NCI-H1105 (cell line): ENCODE results near the gene ARAP1.

ENCODE experiments used
- DNase-seq: peaks from one replicate; lab custom pipeline; 2025; lab: John Stamatoyannopoulos, UW

The ARAP1 gene

DNA sequence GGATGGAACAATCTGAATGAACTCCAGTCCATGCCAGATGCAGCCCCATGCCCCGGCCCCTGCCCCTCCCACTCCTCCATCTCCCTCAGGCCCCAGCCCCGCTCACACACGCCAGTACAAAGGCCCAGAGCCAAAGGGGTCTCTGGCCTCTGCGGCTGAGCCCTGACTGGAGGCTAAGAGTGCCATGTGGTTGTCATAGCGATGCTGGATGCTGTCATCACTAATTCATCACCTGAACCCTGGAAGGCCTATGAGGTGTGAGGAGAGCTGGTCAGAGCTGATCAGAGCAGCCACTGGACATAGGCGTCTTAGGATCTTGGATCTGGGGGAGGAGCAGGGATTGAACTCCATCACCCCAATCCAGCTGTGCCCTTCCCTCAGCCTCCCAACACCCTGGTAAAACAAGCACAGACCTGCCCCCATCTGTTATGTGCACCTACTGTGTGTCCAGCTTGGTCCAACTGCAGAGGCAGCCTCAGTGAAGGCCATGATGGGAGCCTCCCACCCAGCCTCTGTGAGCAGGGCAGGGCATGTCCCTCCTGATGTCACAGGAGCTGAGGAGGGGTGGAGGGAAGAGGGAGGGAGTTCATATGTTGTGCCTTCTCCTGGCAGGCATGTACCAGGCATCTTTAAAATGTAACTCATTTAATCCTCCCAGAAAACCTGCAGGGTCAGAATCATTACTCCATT lies 94.7 kb downstream of the ARAP1 start:
- DNase-seq = no peak

DNA sequence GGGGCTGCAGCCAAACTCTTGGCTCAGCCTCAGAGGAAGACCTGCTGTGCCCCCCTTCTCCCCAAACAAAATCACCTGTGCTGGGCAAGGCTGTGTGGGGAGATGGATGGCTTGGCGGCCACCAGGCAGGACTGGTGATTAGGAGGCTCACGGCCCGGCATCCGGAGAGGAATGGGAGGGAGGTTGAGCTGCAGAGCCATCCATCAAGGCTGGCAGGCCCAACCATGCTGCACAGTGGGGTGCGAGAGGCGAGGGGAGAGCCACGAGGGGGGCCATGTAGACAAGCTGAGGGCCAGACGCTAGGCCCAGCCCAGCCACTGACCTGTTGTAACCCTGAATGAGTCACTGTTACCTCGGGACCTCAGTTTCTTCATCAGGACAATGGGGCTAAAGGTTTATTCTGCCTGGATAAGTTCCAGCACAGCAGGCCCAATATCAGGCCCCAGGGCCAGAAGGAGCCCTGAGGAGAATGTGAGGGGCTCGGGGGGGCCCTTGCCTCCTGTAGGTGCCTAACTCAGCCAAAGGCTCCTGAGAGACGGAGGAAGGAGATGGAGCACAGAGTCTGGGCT lies 96.2 kb downstream of the ARAP1 start:
- DNase-seq = no peak

DNA sequence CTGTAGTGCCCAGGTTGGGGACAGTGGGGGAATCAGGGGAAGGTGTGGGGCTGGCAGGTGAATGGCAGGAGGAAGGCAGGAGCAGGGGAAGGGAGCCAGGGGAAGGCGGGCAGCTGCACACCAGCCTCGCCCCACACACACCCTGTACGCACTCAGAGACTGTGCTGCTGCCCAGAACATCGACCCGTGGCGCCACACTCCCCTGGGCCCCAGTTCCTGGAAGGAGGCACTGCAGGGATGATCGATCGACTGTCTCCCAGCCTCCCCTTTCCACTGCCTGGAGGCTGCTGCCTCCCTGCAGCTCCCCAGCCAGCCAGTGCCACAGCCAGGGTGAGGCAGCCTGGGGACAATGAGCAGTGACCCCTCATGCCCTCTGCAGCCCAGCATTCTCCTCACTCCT lies 97.2 kb downstream of the ARAP1 start:
- DNase-seq = no peak

DNA sequence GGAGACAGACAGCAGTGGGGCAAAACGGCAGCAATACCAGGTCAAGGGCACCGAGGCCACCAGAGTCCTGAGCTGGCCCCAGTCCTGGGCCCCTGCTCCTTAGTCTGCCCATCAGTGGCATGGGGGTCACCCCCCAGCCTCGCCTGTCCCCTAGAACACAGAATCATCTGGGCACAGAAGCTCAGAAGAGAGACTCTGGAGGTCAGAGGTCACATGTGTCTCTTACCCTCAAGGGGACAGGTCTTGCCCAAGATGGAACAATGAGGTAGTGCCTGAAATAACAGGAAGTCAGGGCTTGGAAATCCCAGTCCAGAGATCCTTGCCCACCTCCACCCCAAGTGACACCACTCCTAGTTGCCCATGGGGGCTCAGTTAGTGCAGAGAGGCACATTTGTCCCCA lies 98.6 kb downstream of the ARAP1 start:
- no peak for DNase-seq

DNA sequence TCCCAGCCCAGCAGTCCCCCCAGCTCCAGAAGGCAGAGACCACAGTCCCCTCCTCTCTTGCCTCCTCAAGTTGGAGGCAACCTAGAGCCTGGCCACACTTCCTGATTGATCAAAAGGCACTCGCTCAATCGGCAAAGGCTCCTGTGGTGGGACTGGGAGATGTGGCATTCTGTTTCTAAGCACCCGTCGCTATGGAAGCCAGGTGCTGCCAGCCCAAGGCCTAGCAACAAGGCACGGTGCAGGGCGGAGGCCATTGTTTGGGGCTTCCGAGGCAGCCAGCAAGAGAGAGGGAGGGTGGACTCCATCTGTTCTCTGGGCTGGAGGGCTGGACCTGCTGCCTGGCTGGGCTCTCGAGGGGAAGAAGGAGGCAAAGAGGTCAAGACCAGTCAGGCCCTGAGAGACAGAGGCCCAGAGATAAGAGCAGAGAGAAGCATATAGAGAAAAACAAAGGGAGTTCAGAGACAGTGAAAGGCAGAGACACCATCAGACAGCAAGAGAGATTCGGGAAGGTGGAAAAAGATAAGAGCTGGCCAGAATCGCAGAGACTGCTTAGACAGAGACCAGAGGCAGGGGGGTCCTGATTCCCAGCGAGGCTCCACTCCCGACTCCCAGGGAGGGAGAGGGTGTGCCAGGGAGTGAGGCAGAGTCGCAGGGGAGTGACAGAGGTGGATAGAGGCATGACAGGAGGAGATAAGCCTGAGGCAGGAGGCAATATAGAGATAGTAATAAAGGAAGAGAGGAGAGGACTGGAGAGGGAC lies 99.2 kb downstream of the ARAP1 start:
- peak; percentile 76 for DNase-seq

DNA sequence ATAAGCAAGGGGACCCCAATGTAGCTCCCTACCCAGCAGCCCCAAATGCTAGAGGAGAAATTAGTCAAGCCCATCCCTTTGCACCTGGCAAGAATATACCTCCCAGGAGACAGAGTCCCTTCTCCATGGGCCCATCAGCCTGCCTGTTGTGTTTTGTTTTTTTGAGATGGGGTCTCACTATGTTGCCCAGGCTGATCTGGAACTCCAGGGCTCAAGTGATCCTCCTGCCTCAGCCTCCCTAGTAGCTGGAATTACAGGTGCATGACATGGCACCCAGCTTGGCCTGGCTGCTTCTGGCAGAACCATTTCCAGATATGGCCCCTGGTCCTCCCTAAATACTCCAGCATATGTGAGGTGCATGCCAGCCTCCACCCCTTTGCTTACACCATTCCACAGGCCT lies 100.1 kb downstream of the ARAP1 start:
- no peak for DNase-seq

DNA sequence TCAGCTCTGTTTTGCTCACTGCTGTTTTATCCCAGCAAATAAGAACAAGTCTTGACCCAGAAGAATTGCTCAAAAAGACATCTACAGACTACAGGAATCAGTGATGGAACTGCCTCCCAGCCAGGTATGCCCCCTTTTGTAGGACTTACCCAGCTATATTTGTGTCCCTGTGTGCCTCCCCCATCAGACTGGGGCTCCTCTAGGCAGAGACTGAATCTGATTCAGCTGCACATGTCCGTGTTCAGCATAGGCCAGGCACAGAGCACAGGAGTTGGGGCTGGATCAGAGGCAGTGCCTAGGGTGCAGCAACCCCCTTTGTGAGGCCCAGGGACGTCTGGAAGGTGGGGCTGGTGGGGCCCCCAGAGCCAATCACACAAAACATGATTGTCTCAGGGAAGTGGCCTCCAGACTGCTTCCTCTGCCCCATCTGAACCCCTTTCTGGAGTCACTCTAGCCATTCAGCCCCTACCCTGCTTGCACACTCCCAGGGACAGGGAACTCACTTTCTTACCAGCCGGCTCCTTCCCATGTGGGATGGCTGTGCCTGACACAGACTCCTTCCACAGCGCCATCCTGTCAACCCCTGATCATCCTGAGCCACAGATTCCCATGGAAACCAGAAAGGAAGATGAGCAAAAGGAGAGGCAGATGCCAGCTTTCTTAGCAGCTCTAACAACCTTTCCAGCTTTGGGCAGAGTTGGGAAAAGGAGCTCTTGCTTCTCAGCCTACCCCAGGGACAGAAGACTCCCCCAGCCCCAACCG lies 102.8 kb downstream of the ARAP1 start:
- DNase-seq = no peak

DNA sequence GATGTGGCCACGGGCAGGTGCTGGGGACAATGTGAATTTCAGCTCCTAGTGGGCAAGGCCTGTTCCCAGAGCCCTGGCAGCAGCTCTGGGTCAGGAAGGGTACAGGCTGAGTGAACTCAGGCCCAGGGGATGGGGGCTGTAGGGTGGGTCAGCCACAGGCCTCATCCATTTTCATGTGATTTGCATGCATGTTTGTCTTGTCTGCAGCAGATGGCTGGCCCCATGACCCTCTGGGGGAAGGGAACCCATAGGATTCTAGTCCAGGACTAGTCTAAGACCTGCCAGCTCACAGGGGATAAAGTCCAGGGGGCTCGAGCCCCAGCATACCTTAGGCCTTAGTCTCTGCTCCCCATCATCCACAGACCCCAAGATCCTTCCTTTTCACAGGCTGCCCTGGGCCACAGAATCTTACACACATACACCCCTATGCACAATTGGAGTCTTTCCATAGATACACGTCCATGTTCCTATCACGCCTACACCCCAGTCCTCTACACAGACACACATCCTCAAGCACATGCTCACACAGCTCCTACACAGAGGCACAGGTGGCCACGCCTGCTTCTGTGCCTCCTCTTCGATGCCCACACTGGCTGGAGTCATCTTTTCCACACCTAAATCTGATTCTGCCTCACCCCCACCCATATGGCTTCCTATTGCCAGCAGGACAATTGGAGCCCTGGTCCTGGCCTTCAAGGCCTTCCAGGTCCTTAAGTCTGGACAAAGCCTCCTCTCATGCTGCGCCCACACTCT lies 103.6 kb downstream of the ARAP1 start:
- no peak for DNase-seq

DNA sequence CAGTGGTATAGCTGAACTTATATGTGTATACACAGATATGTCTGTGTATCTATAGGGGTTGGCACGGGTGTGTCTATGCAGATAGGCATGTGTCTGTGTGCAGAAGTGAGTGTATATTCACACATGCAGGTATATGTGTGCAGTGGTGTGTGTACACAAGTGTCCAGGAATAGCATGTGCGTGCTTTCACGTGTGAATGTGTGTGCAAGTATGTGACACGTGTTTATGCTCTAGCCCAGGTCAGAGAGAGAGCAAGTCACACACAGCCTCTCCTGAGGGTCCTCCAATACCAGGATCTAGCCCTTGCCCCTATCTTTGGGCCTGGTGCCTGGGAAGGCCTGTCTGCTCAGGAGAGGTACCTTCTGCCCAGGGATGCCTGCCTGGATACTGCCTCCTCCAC lies 104.3 kb downstream of the ARAP1 start:
- no peak for DNase-seq

DNA sequence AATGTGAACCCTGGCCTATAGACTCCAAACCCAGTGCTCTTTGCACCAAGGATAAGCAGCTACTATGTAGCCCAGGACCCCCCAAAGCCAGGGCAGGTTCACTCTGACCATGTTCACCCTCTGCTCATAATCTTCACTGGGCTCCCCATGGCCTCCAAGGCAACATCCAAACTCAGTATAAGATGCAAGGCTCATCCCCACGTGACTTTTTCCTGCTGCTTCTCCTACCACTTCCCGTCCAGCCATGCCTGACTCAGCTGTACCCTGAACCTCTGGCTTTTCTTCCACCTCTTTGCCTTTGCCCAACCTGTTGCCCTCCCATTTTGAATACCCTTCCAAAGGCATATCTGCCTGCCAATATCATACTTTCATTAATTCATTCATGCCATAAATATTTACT lies 105.7 kb downstream of the ARAP1 start:
- no peak for DNase-seq

DNA sequence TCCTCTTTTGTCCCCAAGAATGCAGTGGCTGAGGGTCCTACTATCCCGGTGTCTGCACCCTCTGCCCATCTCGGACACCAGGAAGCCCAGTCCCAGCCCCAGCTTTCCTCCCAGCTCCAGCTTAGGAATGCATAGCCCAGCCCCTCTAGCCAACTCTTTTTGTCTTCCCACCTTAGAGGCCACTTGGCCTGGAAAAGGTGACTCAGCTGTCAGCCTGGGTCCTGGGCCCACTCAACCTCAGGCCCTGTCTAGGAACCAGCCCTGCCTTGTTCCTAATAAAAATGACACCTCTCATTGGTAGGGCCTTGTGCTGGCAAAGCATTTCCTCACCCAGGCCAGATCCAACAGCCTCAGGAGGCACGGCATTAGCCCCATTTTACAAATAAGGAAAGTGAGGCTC lies 106.2 kb downstream of the ARAP1 start:
- DNase-seq = no peak

DNA sequence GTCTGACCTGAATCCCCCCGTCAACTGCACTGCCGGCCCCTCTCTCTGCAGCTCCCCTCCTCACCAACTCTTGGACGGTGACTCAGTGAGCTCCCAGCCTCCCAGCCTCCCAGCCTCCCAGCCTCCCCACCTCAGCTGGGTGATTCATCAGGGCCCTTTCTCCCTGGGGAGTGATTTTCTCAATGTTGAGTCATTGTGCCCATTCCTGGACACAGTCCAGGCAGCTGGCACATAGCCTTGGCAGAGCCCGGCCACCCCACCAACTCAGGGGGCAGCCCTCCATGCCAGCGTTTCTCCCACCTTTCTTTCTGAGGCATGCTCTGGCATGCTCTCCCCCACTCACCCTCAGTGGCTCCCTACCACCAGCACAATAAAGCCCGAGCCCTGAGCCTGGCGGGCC lies 108.7 kb downstream of the ARAP1 start:
- no peak for DNase-seq

DNA sequence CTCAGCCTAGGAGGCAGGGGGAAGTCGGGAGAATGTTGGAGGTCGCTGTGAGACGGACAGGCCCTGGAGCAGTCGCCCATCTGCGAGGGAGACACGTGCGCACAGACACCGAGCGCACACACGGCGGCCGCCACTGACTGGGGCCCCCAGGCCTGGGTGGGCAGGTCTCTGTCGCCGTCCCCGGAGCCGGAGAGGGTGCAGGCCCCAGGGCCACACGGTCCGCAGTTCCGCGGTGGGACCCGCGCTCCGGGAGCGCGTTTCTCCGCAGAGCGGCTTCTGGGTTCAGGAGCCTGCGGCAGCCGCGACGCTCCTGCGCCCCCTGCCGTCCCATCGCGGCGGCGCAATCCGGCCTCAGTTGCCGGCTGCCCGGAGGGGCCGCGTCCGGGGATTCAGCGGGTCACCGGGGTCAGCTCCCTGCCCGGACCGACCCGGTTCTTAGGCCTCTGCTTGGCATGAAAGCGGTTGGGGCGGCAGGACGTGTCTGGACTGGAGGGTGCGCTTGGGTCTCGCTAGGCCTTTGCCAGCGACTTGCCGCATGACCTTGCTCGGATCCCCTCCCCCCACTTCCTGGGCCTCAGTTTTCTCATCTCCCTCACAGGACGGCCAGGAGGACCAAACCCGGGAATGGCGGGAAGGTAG lies 109.2 kb downstream of the ARAP1 start:
- DNase-seq = no peak

DNA sequence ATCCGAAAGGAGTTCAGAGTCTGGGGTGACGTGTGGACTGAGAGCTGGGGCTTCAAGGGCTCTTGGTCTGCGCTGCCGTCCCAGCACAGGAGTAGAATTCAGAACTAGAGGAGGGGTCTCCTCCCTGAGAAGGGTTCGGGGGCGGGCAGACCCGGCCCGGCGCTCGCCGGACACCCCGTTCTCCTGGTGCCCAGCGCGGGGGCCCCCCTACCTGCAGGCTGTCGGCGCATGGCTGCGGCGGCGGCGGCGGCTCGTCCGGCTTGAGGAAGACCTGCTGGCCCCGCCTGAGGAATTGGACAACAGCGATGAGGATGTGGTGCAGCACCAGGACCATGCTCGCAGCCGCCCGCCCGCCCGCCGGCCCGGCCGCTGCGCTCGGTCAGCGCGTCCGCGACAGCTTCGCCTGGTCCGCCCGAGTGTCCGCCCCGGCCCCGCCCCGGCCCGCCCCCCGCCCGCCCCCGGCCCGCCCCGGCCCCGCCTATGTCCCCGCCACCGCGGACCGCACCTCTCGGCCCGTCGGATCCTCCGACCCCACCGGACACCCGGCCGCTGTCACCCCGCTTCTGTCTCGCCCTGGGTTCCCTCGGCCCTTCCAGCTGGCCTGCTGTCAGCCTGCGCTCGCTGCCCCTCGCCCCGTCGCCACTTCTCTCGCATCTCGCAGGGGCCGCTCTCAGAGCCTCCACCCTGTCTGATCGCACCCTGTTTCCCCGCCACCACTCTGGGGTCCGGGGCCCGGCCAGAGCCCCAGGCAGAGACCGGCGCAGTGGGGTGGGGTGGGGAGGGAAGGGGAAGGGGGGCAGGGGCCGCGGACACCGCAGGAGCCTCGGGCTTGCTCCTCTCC lies 109.9 kb downstream of the ARAP1 start:
- peak; percentile 8 for DNase-seq

DNA sequence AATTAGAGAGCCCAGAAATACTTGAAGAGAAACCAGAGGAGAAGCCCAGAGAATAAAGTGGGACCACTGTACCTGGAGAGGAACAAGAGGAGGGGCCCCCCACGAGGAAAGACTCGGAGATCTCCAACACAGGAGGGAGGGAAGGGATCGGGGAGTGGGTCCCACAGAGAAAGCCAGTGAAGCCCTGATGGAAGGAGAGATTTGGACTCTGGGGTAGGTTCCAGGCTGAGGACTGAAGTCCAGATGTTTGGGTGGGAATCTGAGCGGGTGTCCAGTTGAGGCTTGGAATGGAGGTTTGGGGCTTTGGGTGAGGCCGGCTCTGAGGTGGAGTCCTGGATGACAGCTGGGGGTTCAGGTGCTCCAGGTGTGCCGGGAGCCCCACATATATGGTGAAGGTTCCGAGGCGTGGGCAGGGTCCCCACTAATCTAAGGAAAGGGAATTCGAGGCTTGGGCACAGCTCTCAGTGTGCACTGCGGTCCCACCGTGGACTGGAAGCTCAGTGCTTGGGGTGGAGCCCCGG lies 110.6 kb downstream of the ARAP1 start:
- no peak for DNase-seq

DNA sequence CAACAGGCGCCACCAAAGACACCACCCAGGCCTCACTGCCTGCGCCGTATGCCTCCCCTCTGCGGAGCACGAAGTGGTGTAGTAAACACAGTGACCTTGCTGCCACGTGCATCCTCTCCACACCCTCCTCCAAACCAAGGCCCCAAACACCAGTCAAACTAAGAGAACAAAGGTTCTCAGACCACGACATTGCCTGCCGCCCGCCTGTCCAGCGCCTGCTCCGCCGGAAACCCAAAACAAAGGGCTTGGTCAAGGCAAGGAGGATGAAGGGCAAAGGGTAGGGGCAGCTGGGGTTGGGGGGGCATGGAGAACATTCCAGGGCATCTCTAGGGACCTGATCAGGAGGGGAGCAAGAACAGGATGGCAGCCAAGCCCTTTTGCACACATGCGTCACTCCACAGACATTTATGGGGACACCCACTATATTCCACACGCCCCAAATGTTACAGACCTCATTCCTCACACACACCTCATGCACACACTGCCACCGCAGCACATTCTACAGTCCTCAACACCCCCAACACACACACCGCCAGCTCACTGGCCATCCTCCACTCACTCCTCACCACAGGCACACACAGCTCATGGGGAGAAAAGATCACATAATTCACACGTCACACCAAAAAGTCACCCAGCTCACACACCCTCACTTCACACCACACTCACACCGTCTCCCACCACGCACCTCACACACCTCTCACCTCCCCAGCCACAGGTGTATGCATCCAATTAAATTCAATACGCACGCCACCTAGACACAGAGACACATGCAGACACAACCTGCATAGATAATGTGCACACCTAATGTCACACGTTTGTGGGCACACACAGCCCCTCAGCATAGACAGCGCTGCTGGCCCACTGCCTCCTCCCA lies 112.5 kb downstream of the ARAP1 start:
- DNase-seq = no peak

DNA sequence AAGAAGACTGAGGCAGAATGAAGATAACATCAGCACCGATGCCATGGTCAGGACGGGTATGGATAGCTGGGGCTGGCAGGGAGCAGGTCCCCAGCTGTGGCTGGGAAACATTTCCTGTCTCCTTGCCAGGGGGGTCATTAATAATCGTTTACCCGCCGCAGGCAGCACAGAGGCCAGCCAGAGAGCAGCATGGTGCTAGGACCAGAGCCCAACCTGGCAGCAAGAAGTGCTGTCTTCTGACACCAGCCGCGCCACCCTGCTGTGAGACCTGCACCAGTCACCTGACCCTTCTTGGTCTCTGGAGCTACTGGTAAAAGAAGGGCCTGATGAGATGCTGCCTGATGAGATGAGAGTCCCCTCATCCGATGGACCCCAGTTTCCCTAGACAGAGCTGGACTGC lies 114.3 kb downstream of the ARAP1 start:
- no peak for DNase-seq

DNA sequence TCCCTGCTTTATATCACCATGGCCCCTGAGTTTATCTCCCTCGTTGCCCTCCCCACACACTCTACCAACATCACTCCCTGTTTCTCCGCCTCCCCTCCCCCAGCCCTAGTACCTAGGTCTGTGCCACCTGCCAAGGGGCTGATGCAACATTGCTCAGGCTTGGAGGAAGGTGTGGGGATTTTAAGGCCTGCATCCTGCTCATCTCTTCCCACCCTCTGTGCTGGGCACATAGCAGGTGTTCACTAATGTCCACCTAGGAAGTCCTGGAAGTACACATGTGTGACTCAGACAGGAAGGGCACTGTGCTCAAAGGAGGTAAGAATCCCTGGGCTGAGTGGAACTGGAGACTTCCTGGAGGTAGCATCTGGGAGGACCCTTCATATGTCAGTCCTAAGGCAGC lies 115.0 kb downstream of the ARAP1 start:
- no peak for DNase-seq

DNA sequence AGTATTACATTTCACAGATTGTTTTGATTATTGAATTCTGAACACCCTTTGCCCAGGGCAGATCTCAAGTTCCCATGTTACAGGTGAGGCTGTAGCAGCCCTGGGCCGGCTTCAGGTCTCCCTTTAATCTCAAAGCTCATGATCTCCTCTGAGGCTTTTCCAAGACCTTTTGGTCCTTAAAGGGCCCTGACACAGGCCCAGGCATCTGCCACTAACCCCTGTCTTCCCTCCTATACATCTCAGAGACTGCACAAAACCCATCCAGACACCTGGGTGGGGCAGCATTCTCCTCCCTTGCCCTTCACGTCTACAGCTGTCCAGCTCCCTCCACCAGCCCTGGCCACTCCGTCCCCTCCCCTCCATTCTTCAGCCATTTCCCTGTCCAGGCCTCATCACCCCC lies 115.8 kb downstream of the ARAP1 start:
- DNase-seq = no peak
